ENCODE results near the gene OR10P1. TPM values are rescaled to one million over a fixed set of nuclear protein-coding genes. Genes with fewer than 3 reads are reported as not detected.

OR10P1 gene
- total and polyA plus RNA-seq, 7 experiments from 2014 or later = not detected

GRCh38 chr12:55633151-55633550, 3.5 kb upstream of the OR10P1 start:
- CTCF ChIA-PET = interaction anchor here (1.6 kb wide), 1 partner anchor 24 kb away, joined by 5 read pairs; no protein-coding TSS in a partner anchor
- H3K9me3 Mint-ChIP-seq = no peaks in the 10 kb centered on the region
- peaks cover 5 to 18% (median 13%) of the 10 kb centered on the region in 7 donors for H3K4me1 Mint-ChIP-seq
- Histone ChIP-seq H3K4me1 (ENCODE audit: control insufficient read depth in 2 of 2, insufficient read depth in 2 of 2, low read length in 2 of 2) (peaks cover 0 to 4% of the 10 kb centered on the region in 2 donors), H3K27me3 (ENCODE audit: control insufficient read depth in 2 of 2, insufficient read depth in 2 of 2, low read length in 2 of 2) (no peaks in the 10 kb centered on the region), H3K9me3 (ENCODE audit: control insufficient read depth in 2 of 3, low read length in 3 of 3) (no peaks in the 10 kb centered on the region), H3K27ac (ENCODE audit: low read depth, low read length) (no peak overlapping the region), H3K4me3 (ENCODE audit: low read length) (no peak overlapping the region), H3K36me3 (ENCODE audit: control insufficient read depth in 2 of 3, insufficient read depth in 3 of 3, low read length in 3 of 3) (no peaks in the 10 kb centered on the region)
- H3K4me3 Mint-ChIP-seq = no peak overlapping the region
- H3K36me3 Mint-ChIP-seq = peaks cover 0 to 4% (median 0%) of the 10 kb centered on the region in 5 donors
- intact Hi-C loops (cut with micrococcal nuclease) = no loop called here
- ATAC-seq = no peak
- H3K27ac Mint-ChIP-seq = no peak overlapping the region
- POLR2A ChIA-PET = no interaction called here
- no peak for DNase-seq
- H3K27me3 Mint-ChIP-seq = peaks cover 10 to 16% (median 14%) of the 10 kb centered on the region in 5 donors

- ChIA-PET POLR2A (no interaction called here), CTCF (no interaction called here)
- Histone ChIP-seq H3K4me3 (ENCODE audit: low read length) (no peak overlapping the region), H3K9me3 (ENCODE audit: control insufficient read depth in 2 of 3, low read length in 3 of 3) (no peaks in the 10 kb centered on the region), H3K4me1 (ENCODE audit: control insufficient read depth in 2 of 2, insufficient read depth in 2 of 2, low read length in 2 of 2) (peaks cover 0 to 4% of the 10 kb centered on the region in 2 donors), H3K27ac (ENCODE audit: low read depth, low read length) (no peak overlapping the region), H3K27me3 (ENCODE audit: control insufficient read depth in 2 of 2, insufficient read depth in 2 of 2, low read length in 2 of 2) (no peaks in the 10 kb centered on the region), H3K36me3 (ENCODE audit: control insufficient read depth in 2 of 3, insufficient read depth in 3 of 3, low read length in 3 of 3) (no peaks in the 10 kb centered on the region)
- H3K36me3 Mint-ChIP-seq = peaks cover 0 to 4% (median 0%) of the 10 kb centered on the region in 5 donors
- ATAC-seq (no peak), DNase-seq (no peak)
- peaks cover 5 to 9% (median 7%) of the 10 kb centered on the region in 7 donors for H3K4me1 Mint-ChIP-seq
- H3K9me3 Mint-ChIP-seq = no peaks in the 10 kb centered on the region
- peak overlapping the region in 1 of 9 donors; percentile 74 for H3K27ac Mint-ChIP-seq
- H3K27me3 Mint-ChIP-seq = peaks cover 10 to 19% (median 12%) of the 10 kb centered on the region in 5 donors
- intact Hi-C loops (cut with micrococcal nuclease) = no loop called here
- peak overlapping the region in 1 of 10 donors; percentile 36 for H3K4me3 Mint-ChIP-seq
Measured at GRCh38 chr12:55636116-55636655, 506 bp upstream of the OR10P1 start.

GRCh38 chr12:55637467-55637866, 775 bp downstream of the OR10P1 start:
- Mint-ChIP-seq H3K27ac (peak overlapping the region in 6 of 9 donors; percentile 9 to 89 (median 72)), H3K4me1 (peaks cover 12 to 17% (median 14%) of the 10 kb centered on the region in 7 donors), H3K27me3 (peaks cover 10 to 17% (median 12%) of the 10 kb centered on the region in 5 donors), H3K36me3 (peaks cover 0 to 4% (median 0%) of the 10 kb centered on the region in 5 donors), H3K4me3 (peak overlapping the region; percentile 1 to 73 (median 26)), H3K9me3 (no peaks in the 10 kb centered on the region)
- POLR2A ChIA-PET = no interaction called here
- Histone ChIP-seq H3K27me3 (ENCODE audit: control insufficient read depth in 2 of 2, insufficient read depth in 2 of 2, low read length in 2 of 2) (no peaks in the 10 kb centered on the region), H3K36me3 (ENCODE audit: control insufficient read depth in 2 of 3, insufficient read depth in 3 of 3, low read length in 3 of 3) (no peaks in the 10 kb centered on the region), H3K27ac (ENCODE audit: low read depth, low read length) (no peak overlapping the region), H3K4me1 (ENCODE audit: control insufficient read depth in 2 of 2, insufficient read depth in 2 of 2, low read length in 2 of 2) (peaks cover 0 to 4% of the 10 kb centered on the region in 2 donors), H3K9me3 (ENCODE audit: control insufficient read depth in 2 of 3, low read length in 3 of 3) (no peaks in the 10 kb centered on the region), H3K4me3 (ENCODE audit: low read length) (no peak overlapping the region)
- intact Hi-C loops (cut with micrococcal nuclease) = no loop called here
- peak; percentile 52 for ATAC-seq
- DNase-seq = peak in 5 of 9 donors; percentile 14 to 38 (median 30)
- CTCF ChIA-PET = no interaction called here

- no peaks in the 10 kb centered on the region for H3K36me3 ChIP-seq (ENCODE audit: control insufficient read depth in 2 of 3, insufficient read depth in 3 of 3, low read length in 3 of 3)
- ChIA-PET CTCF (interaction anchor here (6.2 kb wide), 1 partner anchor 15 kb away, joined by 80 read pairs; no protein-coding TSS in a partner anchor), POLR2A (no interaction called here)
- DNase-seq = no peak
- peaks cover 27 to 34% (median 30%) of the 10 kb centered on the region in 7 donors for H3K4me1 Mint-ChIP-seq
- H3K4me1 ChIP-seq (ENCODE audit: control insufficient read depth in 2 of 2, insufficient read depth in 2 of 2, low read length in 2 of 2) = peaks cover 3 to 4% of the 10 kb centered on the region in 2 donors
- H3K4me3 ChIP-seq (ENCODE audit: low read length) = no peak overlapping the region
- no peaks in the 10 kb centered on the region for H3K9me3 ChIP-seq (ENCODE audit: control insufficient read depth in 2 of 3, low read length in 3 of 3)
- H3K9me3 Mint-ChIP-seq = peaks cover 0 to 2% (median 0%) of the 10 kb centered on the region in 11 donors
- H3K27me3 Mint-ChIP-seq = peaks cover 3 to 11% (median 10%) of the 10 kb centered on the region in 5 donors
- no peak overlapping the region for H3K4me3 Mint-ChIP-seq
- no peaks in the 10 kb centered on the region for H3K27me3 ChIP-seq (ENCODE audit: control insufficient read depth in 2 of 2, insufficient read depth in 2 of 2, low read length in 2 of 2)
- no peak for ATAC-seq
- intact Hi-C loops (cut with micrococcal nuclease) = no loop called here
- no peak overlapping the region for H3K27ac Mint-ChIP-seq
- H3K36me3 Mint-ChIP-seq = peaks cover 0 to 4% (median 0%) of the 10 kb centered on the region in 5 donors
- no peak overlapping the region for H3K27ac ChIP-seq (ENCODE audit: low read depth, low read length)
Measured at GRCh38 chr12:55641595-55641994, 4.9 kb downstream of the OR10P1 start.

- Mint-ChIP-seq H3K9me3 (peaks cover 0 to 2% (median 0%) of the 10 kb centered on the region in 11 donors), H3K27ac (no peak overlapping the region), H3K36me3 (peaks cover 0 to 2% (median 0%) of the 10 kb centered on the region in 5 donors), H3K27me3 (peaks cover 2 to 7% (median 6%) of the 10 kb centered on the region in 5 donors), H3K4me3 (no peak overlapping the region), H3K4me1 (peaks cover 25 to 34% (median 28%) of the 10 kb centered on the region in 7 donors)
- Histone ChIP-seq H3K4me3 (ENCODE audit: low read length) (no peak overlapping the region), H3K27ac (ENCODE audit: low read depth, low read length) (no peak overlapping the region), H3K27me3 (ENCODE audit: control insufficient read depth in 2 of 2, insufficient read depth in 2 of 2, low read length in 2 of 2) (no peaks in the 10 kb centered on the region), H3K36me3 (ENCODE audit: control insufficient read depth in 2 of 3, insufficient read depth in 3 of 3, low read length in 3 of 3) (no peaks in the 10 kb centered on the region), H3K9me3 (ENCODE audit: control insufficient read depth in 2 of 3, low read length in 3 of 3) (no peaks in the 10 kb centered on the region), H3K4me1 (ENCODE audit: control insufficient read depth in 2 of 2, insufficient read depth in 2 of 2, low read length in 2 of 2) (peaks cover 0 to 4% of the 10 kb centered on the region in 2 donors)
- ChIA-PET CTCF (interaction anchor here (6.2 kb wide), 1 partner anchor 14 kb away, joined by 80 read pairs; no protein-coding TSS in a partner anchor), POLR2A (no interaction called here)
- DNase-seq (no peak), ATAC-seq (peak; percentile 21)
- intact Hi-C loops (cut with micrococcal nuclease) = no loop called here
Measured at GRCh38 chr12:55642267-55642666, 5.6 kb downstream of the OR10P1 start.

- Mint-ChIP-seq H3K4me3 (no peak overlapping the region), H3K27me3 (peaks cover 0 to 5% (median 2%) of the 10 kb centered on the region in 5 donors), H3K27ac (peak overlapping the region in 1 of 9 donors; percentile 16), H3K36me3 (peaks cover 0 to 1% (median 0%) of the 10 kb centered on the region in 5 donors), H3K4me1 (peaks cover 21 to 30% (median 24%) of the 10 kb centered on the region in 7 donors), H3K9me3 (peaks cover 0 to 2% (median 0%) of the 10 kb centered on the region in 11 donors)
- H3K9me3 ChIP-seq (ENCODE audit: control insufficient read depth in 2 of 3, low read length in 3 of 3) = no peaks in the 10 kb centered on the region
- H3K4me1 ChIP-seq (ENCODE audit: control insufficient read depth in 2 of 2, insufficient read depth in 2 of 2, low read length in 2 of 2) = peaks cover 0 to 4% of the 10 kb centered on the region in 2 donors
- intact Hi-C loops (cut with micrococcal nuclease) = no loop called here
- POLR2A ChIA-PET = no interaction called here
- CTCF ChIA-PET = interaction anchor here (6.2 kb wide), 1 partner anchor 14 kb away, joined by 80 read pairs; no protein-coding TSS in a partner anchor
- ATAC-seq = no peak
- H3K27me3 ChIP-seq (ENCODE audit: control insufficient read depth in 2 of 2, insufficient read depth in 2 of 2, low read length in 2 of 2) = no peaks in the 10 kb centered on the region
- no peaks in the 10 kb centered on the region for H3K36me3 ChIP-seq (ENCODE audit: control insufficient read depth in 2 of 3, insufficient read depth in 3 of 3, low read length in 3 of 3)
- DNase-seq = no peak
- H3K27ac ChIP-seq (ENCODE audit: low read depth, low read length) = no peak overlapping the region
- no peak overlapping the region for H3K4me3 ChIP-seq (ENCODE audit: low read length)
Measured at GRCh38 chr12:55642669-55643068, 6.0 kb downstream of the OR10P1 start.
